Natural killer cell treated with Interleukin-12 subunit alpha and Interleukin-12 subunit beta and Interleukin-15 and Interleukin-18, amount 100 ng/mL, for 72 hours (primary cell): ENCODE data around the gene RECK. TPM values are rescaled to one million over a fixed set of nuclear protein-coding genes. Genes with fewer than 3 reads are reported as not detected.
A peak's percentile ranks its signal among the peaks of the same experiment; 100 is the strongest.

Experiments used
- ATAC-seq, 2 donors: fragments of 150-1000 bp; cut with Tn5 transposase in 1 of 2; sonication (Bioruptor Pico), chemical (Tn5 transposase) in 1 of 2; 2 replicates each; pipeline ENCODE4 v1.10.0; 2021
- DNase-seq: peaks from one replicate; pipeline ENCODE4 v3.0.0; 2022; ENCODE audit warnings: low spot score
- H3K27ac Mint-ChIP-seq, 2 donors: 1 replicate in 1 of 2; 2 replicates in 1 of 2; pipeline ENCODE4 v1.8.0; 2022; ENCODE audit warnings: mixed read lengths in 2 of 2, mild to moderate bottlenecking in 1 of 2, moderate library complexity in 1 of 2
- H3K27me3 Mint-ChIP-seq, 2 donors: 1 replicate in 1 of 2; 2 replicates in 1 of 2; pipeline ENCODE4 v1.8.0; 2022; ENCODE audit warnings: mixed read lengths in 2 of 2
- H3K36me3 Mint-ChIP-seq: one replicate; pipeline ENCODE4 v1.8.0; 2022; ENCODE audit warnings: mixed read lengths
- H3K4me1 Mint-ChIP-seq, 2 donors: 1 replicate in 1 of 2; 2 replicates in 1 of 2; pipeline ENCODE4 v1.8.0; 2022; ENCODE audit warnings: low read depth in 2 of 2, mixed read lengths in 2 of 2, mild to moderate bottlenecking in 1 of 2
- H3K4me3 Mint-ChIP-seq: one replicate; pipeline ENCODE4 v1.8.0; 2022; ENCODE audit warnings: mixed read lengths
- H3K9me3 Mint-ChIP-seq: 2 replicates; pipeline ENCODE4 v1.8.0; 2022; ENCODE audit warnings: mixed read lengths
- total RNA-seq, 2 donors: library from RNA; stranded (reverse); gene quantifications; one replicate each; pipeline ENCODE4 v1.2.3, GENCODE V29; 2022

Gene RECK
- total RNA-seq, 2 donors from 2014 or later, result 4.0 to 7.0 TPM

GRCh38 chr9:36034234-36034633 is 2.5 kb upstream of the RECK start:
- Mint-ChIP-seq H3K36me3 (no peaks in the 10 kb centered on the region), H3K4me3 (no peak overlapping the region), H3K27ac (no peak overlapping the region), H3K9me3 (no peaks in the 10 kb centered on the region), H3K4me1 (peaks cover 8 to 10% of the 10 kb centered on the region in 2 donors), H3K27me3 (peaks cover 14 to 21% of the 10 kb centered on the region in 2 donors)
- no peak for DNase-seq
- no peak for ATAC-seq

DNA sequence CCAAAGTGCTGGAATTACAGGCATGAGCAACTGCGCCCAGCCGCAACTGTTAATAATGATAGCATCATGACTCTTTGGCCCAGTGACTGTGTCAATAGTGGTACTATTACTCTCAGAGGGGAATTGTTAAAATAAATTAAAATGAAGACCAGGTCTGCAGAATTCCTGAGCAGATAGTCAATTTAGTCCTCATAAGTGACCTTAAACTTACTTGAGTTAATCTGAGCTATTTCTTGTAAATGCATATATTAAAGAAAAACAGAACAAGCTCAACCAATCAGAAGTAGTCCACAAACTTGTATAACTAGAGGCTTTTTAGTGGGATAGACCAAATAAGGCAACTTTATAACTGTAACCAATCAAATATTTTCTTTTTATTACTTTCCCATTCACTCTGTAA is 1.7 kb upstream of the RECK start:
- no peak overlapping the region for H3K27ac Mint-ChIP-seq
- no peaks in the 10 kb centered on the region for H3K36me3 Mint-ChIP-seq
- H3K27me3 Mint-ChIP-seq, result peaks cover 14 to 21% of the 10 kb centered on the region in 2 donors
- no peak for DNase-seq
- H3K4me1 Mint-ChIP-seq, result peaks cover 8 to 10% of the 10 kb centered on the region in 2 donors
- no peaks in the 10 kb centered on the region for H3K9me3 Mint-ChIP-seq
- no peak overlapping the region for H3K4me3 Mint-ChIP-seq
- ATAC-seq, result no peak

- H3K4me3 Mint-ChIP-seq, result peak overlapping the region; percentile 47
- ATAC-seq (no peak), DNase-seq (no peak)
- peaks cover 7 to 16% of the 10 kb centered on the region in 2 donors for H3K27me3 Mint-ChIP-seq
- H3K36me3 Mint-ChIP-seq, result no peaks in the 10 kb centered on the region
- H3K9me3 Mint-ChIP-seq, result no peaks in the 10 kb centered on the region
- peaks cover 13 to 20% of the 10 kb centered on the region in 2 donors for H3K4me1 Mint-ChIP-seq
- no peak overlapping the region for H3K27ac Mint-ChIP-seq
Observed at GRCh38 chr9:36036253-36036779, 397 bp upstream of the RECK start.

DNA sequence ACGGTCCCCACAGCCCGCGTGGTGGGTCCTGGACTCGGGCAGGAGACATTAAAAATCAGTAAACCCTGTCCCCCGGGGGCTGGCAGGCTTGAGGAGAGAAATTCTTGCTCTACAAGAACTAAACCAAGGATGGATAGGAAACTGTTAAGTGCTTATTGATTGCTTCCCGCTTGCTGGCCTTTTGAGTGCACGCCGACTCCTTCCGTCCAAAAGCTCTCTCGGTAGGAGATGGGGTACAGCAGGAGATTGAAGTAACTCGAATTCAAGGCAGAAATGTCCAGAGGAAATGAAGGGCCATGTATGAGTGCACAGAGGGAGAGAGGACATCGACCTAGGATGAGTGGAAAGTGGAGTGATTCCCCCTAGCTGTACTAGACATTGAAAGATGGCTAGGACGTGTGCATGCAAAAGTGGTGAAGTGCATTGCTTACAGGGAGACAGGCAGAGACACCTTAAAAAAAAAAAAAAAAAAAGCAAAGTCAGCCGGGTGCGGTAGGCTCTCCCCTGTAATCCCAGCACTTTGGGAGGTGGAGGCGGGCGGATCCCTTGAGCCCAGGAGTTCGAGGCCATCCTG is 923 bp downstream of the RECK start:
- Mint-ChIP-seq H3K27me3 (peaks cover under 1 to 6% of the 10 kb centered on the region in 2 donors), H3K27ac (peak overlapping the region; percentile 60 to 81), H3K4me3 (peak overlapping the region; percentile 87), H3K4me1 (peaks cover 20 to 33% of the 10 kb centered on the region in 2 donors), H3K36me3 (no peaks in the 10 kb centered on the region), H3K9me3 (no peaks in the 10 kb centered on the region)
- DNase-seq (no peak), ATAC-seq (no peak)

- Mint-ChIP-seq H3K4me3 (no peak overlapping the region), H3K4me1 (peaks cover 20 to 34% of the 10 kb centered on the region in 2 donors)
Observed at GRCh38 chr9:36039121-36039520, 2.4 kb downstream of the RECK start.

DNA sequence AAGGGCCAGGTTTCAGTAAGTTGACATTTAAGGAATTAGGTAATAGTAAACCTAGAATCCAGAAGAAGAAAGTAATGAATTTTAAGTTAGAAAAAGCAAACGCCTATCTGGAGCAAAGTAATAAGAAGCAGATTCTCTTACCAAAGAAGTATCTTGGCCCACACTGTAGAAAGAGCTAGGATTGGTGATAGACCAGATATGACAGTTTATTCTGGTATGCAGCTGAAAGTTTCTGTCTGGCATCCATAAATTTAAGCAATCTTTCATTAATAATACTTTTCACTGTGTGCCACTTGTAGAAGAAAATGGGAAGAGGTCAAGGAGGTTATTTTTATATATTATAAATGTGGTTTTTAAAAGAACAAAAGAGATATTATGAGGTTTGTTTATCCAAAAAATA is 3.0 kb downstream of the RECK start:
- H3K4me3 Mint-ChIP-seq, result no peak overlapping the region
- no peaks in the 10 kb centered on the region for H3K36me3 Mint-ChIP-seq
- no peaks in the 10 kb centered on the region for H3K27me3 Mint-ChIP-seq
- DNase-seq, result no peak
- H3K9me3 Mint-ChIP-seq, result no peaks in the 10 kb centered on the region
- peaks cover 25 to 40% of the 10 kb centered on the region in 2 donors for H3K4me1 Mint-ChIP-seq
- no peak for ATAC-seq
- no peak overlapping the region for H3K27ac Mint-ChIP-seq

More at GRCh38 chr9:36039121-36039520, 2.4 kb downstream of the RECK start:
- DNase-seq, result no peak
- Mint-ChIP-seq H3K36me3 (no peaks in the 10 kb centered on the region), H3K9me3 (no peaks in the 10 kb centered on the region), H3K27ac (no peak overlapping the region), H3K27me3 (no peaks in the 10 kb centered on the region)
- no peak for ATAC-seq

DNA sequence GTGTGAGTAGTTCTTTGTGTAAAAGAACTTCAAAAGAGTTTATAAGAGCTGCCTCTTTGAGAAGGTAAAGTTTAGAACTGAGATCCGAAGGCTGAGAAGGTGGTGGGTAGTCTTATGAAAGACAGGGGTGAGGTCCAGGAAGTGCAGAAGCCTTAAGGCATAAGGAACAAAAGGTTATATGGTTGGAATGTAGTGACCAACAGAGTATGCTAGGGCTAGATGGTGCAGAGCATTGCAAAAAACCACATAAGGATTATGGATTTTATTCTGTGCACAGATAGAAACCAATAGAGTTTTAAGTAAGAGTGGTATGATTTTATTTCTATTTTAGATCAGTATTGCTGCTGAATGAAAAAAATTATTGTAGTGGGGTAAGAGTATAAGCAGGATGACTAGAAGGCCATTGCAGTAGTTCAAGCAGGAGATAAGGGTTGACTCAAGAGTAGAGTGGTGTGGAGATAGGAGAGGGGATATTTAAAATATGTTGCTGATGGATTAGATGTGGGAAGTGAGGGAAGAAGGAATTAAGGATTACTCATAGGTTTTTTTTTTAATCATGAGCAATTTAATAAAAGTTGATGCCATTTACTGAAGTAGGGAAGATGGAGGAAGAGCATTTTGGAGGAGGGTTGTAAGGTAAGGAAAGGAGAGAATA is 3.7 kb downstream of the RECK start:
- no peaks in the 10 kb centered on the region for H3K36me3 Mint-ChIP-seq
- no peaks in the 10 kb centered on the region for H3K27me3 Mint-ChIP-seq
- DNase-seq, result no peak
- peaks cover 27 to 41% of the 10 kb centered on the region in 2 donors for H3K4me1 Mint-ChIP-seq
- H3K9me3 Mint-ChIP-seq, result no peaks in the 10 kb centered on the region
- no peak for ATAC-seq
- peak overlapping the region; percentile 1 for H3K4me3 Mint-ChIP-seq
- peak overlapping the region in 1 of 2 donors; percentile 15 for H3K27ac Mint-ChIP-seq

- no peak for ATAC-seq
- peak overlapping the region; percentile 24 to 29 for H3K27ac Mint-ChIP-seq
- peaks cover 27 to 41% of the 10 kb centered on the region in 2 donors for H3K4me1 Mint-ChIP-seq
- no peak for DNase-seq
- no peaks in the 10 kb centered on the region for H3K9me3 Mint-ChIP-seq
- H3K36me3 Mint-ChIP-seq, result no peaks in the 10 kb centered on the region
- H3K27me3 Mint-ChIP-seq, result no peaks in the 10 kb centered on the region
- H3K4me3 Mint-ChIP-seq, result peak overlapping the region; percentile 38
Observed at GRCh38 chr9:36041506-36041905, 4.8 kb downstream of the RECK start.

GRCh38 chr9:36045610-36046009 is 8.9 kb downstream of the RECK start:
- Mint-ChIP-seq H3K27me3 (no peaks in the 10 kb centered on the region), H3K4me1 (peaks cover 18 to 34% of the 10 kb centered on the region in 2 donors), H3K36me3 (no peaks in the 10 kb centered on the region), H3K27ac (no peak overlapping the region), H3K9me3 (no peaks in the 10 kb centered on the region), H3K4me3 (no peak overlapping the region)
- DNase-seq (no peak), ATAC-seq (no peak)

DNA sequence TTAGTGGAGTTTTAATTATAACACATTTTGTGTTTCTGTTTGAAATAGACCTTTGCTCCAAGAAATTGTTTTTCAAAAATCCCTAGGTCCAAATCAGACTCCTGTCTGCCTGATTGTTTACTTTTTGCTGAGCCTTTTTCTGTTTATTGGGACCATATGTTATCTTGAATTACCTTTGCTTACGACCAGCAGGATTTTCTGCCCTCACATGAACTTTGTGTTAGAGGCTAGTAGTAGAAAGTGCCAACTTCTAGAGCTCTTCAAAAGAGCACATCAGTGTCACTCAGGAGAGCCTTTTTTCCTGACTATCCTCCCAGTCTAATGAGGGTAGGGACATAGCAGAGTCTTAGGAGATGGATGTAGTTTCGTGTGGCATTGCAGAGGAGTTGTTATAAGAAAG is 10.2 kb downstream of the RECK start:
- ATAC-seq, result no peak
- Mint-ChIP-seq H3K27me3 (no peaks in the 10 kb centered on the region), H3K27ac (no peak overlapping the region)

GRCh38 chr9:36049408-36049807 is 12.7 kb downstream of the RECK start:
- no peaks in the 10 kb centered on the region for H3K36me3 Mint-ChIP-seq
- no peaks in the 10 kb centered on the region for H3K27me3 Mint-ChIP-seq
- DNase-seq (no peak), ATAC-seq (no peak)
- H3K27ac Mint-ChIP-seq, result no peak overlapping the region
- H3K4me1 Mint-ChIP-seq, result peaks cover 5 to 10% of the 10 kb centered on the region in 2 donors
- H3K4me3 Mint-ChIP-seq, result no peak overlapping the region
- no peaks in the 10 kb centered on the region for H3K9me3 Mint-ChIP-seq

More for the DNA sequence above, 10.2 kb downstream of the RECK start:
- Mint-ChIP-seq H3K36me3 (no peaks in the 10 kb centered on the region), H3K9me3 (no peaks in the 10 kb centered on the region), H3K4me3 (no peak overlapping the region), H3K4me1 (peaks cover 9 to 21% of the 10 kb centered on the region in 2 donors)
- DNase-seq, result no peak

DNA sequence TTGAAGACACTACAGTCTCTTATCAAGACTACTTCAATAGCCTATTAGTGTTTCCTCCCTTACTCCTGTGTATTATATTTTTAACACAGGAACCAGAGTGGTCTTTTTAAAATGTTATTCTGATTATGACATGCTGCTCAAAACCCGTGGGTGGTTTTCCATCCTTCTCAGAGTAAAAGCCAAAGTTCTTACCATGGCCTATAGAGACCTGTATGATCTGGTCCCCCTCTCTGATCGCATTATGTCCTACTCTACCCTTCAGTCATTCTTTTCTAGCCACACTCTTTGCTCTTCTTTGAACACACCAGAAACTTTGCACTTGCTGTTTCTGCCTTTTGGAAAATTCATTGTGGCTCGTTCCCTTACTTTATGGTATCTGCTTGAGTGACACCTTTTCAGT is 13.8 kb downstream of the RECK start:
- Mint-ChIP-seq H3K4me3 (no peak overlapping the region), H3K4me1 (peaks cover 0 to 5% of the 10 kb centered on the region in 2 donors), H3K9me3 (no peaks in the 10 kb centered on the region), H3K27me3 (no peaks in the 10 kb centered on the region), H3K36me3 (no peaks in the 10 kb centered on the region), H3K27ac (no peak overlapping the region)
- ATAC-seq (no peak), DNase-seq (no peak)

GRCh38 chr9:36051317-36051716 is 14.6 kb downstream of the RECK start:
- no peaks in the 10 kb centered on the region for H3K9me3 Mint-ChIP-seq
- H3K27ac Mint-ChIP-seq, result no peak overlapping the region
- no peak for DNase-seq
- no peak for ATAC-seq
- H3K27me3 Mint-ChIP-seq, result no peaks in the 10 kb centered on the region
- no peak overlapping the region for H3K4me3 Mint-ChIP-seq
- H3K4me1 Mint-ChIP-seq, result peaks cover 0 to 5% of the 10 kb centered on the region in 2 donors
- no peaks in the 10 kb centered on the region for H3K36me3 Mint-ChIP-seq

- H3K36me3 Mint-ChIP-seq, result no peaks in the 10 kb centered on the region
- no peaks in the 10 kb centered on the region for H3K4me1 Mint-ChIP-seq
- ATAC-seq (no peak), DNase-seq (no peak)
- H3K27ac Mint-ChIP-seq, result no peak overlapping the region
- no peaks in the 10 kb centered on the region for H3K9me3 Mint-ChIP-seq
- no peaks in the 10 kb centered on the region for H3K27me3 Mint-ChIP-seq
- no peak overlapping the region for H3K4me3 Mint-ChIP-seq
Observed at GRCh38 chr9:36053971-36054370, 17.3 kb downstream of the RECK start.
